A549 (cell line): ENCODE results near the gene CLIP1. TPM values are rescaled to one million over a fixed set of nuclear protein-coding genes. Genes with fewer than 3 reads are reported as not detected.

Experiments used
- ATAC-seq, 2 experiments: fragments of 200-7000 bp in 1 of 2; fragments of >200 bp in 1 of 2; cut with Nextera tagmentation in 1 of 2; cut with Tn5 transposase in 1 of 2; 3 replicates each; pipeline versions ENCODE4 v1.8.0 to v1.9.1; 2018 to 2020; ENCODE audit warnings: mild to moderate bottlenecking in 1 of 2, moderate library complexity in 1 of 2
- CTCF ChIA-PET: fragments of 300-600 bp; sonication (Branson Sonifier 250); formaldehyde crosslinking; extraction: SDS; loops from one replicate; lab custom pipeline; 2021; ENCODE audit warnings: antibody characterized with exemption, inconsistent platforms; lab: Yijun Ruan, JAX
- POLR2A ChIA-PET: fragments of 350-600 bp; formaldehyde crosslinking; extraction: SDS; loops from one replicate; lab custom pipeline; 2021; ENCODE audit warnings: antibody characterized with exemption, inconsistent platforms; lab: Yijun Ruan, JAX
- DNase-seq, 2 experiments: peaks; one replicate each; pipeline versions ENCODE4 v3.0.0 to v3.0.0-alpha.2; 2011 to 2016; ENCODE audit warnings: low read depth in 1 of 2, low spot score in 1 of 2
- FAIRE-seq: peaks from 2 replicates; lab custom pipeline; 2011; peaks lifted over from hg19 to GRCh38; lab: Jason Lieb, UNC
- H3K27ac ChIP-seq, 2 experiments: fragments of >200 bp; sonication (Bioruptor Twin); formaldehyde crosslinking; 3 replicates each; pipeline ENCODE4 v1.5.1; 2016 to 2017
- H3K4me1 ChIP-seq: fragments of >200 bp; sonication (Bioruptor Twin); formaldehyde crosslinking; 3 replicates; pipeline ENCODE4 v1.6.1; 2016
- H3K4me2 ChIP-seq: fragments of >200 bp; sonication (Bioruptor Twin); formaldehyde crosslinking; 3 replicates; pipeline ENCODE4 v1.6.1; 2016
- H3K4me3 ChIP-seq: fragments of >200 bp; sonication (Bioruptor Twin); formaldehyde crosslinking; 3 replicates; pipeline ENCODE4 v1.5.1; 2016
- H3K9me3 ChIP-seq: fragments of >200 bp; sonication (Bioruptor Twin); formaldehyde crosslinking; 3 replicates; pipeline ENCODE4 v1.6.1; 2016
- CBX2 ChIP-seq: fragments of 200-600 bp; sonication (generic); IDR thresholded peaks from 2 replicates; pipeline ENCODE4 v1.6.1; 2016; ENCODE audit warnings: low read depth, mild to moderate bottlenecking, borderline replicate concordance
- CEBPB ChIP-seq, 2 experiments: fragments of >200 bp in 1 of 2; sonication (Bioruptor Twin) in 1 of 2; formaldehyde crosslinking in 1 of 2; IDR thresholded peaks; 2 replicates each; pipeline ENCODE4 v1.6.1; 2012 to 2016
- CHD2 ChIP-seq: fragments of 150-350 bp; IDR thresholded peaks from 2 replicates; pipeline ENCODE4 v1.6.1; 2014; ENCODE audit warnings: low read length; ENCODE audit not compliant: partially characterized antibody
- CHD4 ChIP-seq: fragments of 200-600 bp; sonication (generic); IDR thresholded peaks from 2 replicates; pipeline ENCODE4 v1.6.1; 2016; ENCODE audit warnings: antibody characterized with exemption, mild to moderate bottlenecking, borderline replicate concordance
- CTCF ChIP-seq: fragments of >200 bp; sonication (Bioruptor Twin); formaldehyde crosslinking; IDR thresholded peaks from 3 replicates; pipeline ENCODE4 v1.5.1; 2016
- E2F6 ChIP-seq: IDR thresholded peaks from 2 replicates; pipeline ENCODE4 v1.6.1; 2012; ENCODE audit warnings: low read depth, borderline replicate concordance
- EHF ChIP-seq: fragments of 250-450 bp; sonication (Bioruptor Pico); IDR thresholded peaks from 2 replicates; pipeline ENCODE4 v1.5.0; 2020; ENCODE audit warnings: mild to moderate bottlenecking
- EP300 ChIP-seq, 2 experiments: fragments of >200 bp; sonication (Bioruptor Twin); formaldehyde crosslinking; IDR thresholded peaks; 2 replicates in 1 of 2; 3 replicates in 1 of 2; pipeline ENCODE4 v1.6.1; 2016 to 2017
- FOSB ChIP-seq: fragments of 250-450 bp; sonication (Bioruptor Pico); IDR thresholded peaks from 2 replicates; pipeline ENCODE4 v1.5.0; 2020; ENCODE audit warnings: mild to moderate bottlenecking, moderate library complexity
- FOSL2 ChIP-seq, 2 experiments: fragments of 450-650 bp in 1 of 2; fragments of >200 bp in 1 of 2; sonication (Bioruptor Twin) in 1 of 2; formaldehyde crosslinking; IDR thresholded peaks; 2 replicates each; pipeline versions ENCODE4 v1.5.0 to v1.6.1; 2016 to 2020; ENCODE audit warnings: mild to moderate bottlenecking in 1 of 2, moderate library complexity in 1 of 2
- HES2 ChIP-seq: fragments of >200 bp; sonication (Bioruptor Twin); formaldehyde crosslinking; IDR thresholded peaks from 2 replicates; pipeline ENCODE4 v1.6.1; 2016
- JUN ChIP-seq, 2 experiments: fragments of >200 bp; sonication (Bioruptor Twin); formaldehyde crosslinking; IDR thresholded peaks; 2 replicates in 1 of 2; 3 replicates in 1 of 2; pipeline ENCODE4 v1.6.1; 2016 to 2017
- KDM1A ChIP-seq: fragments of 200-600 bp; sonication (generic); IDR thresholded peaks from 2 replicates; pipeline ENCODE4 v1.6.1; 2016; ENCODE audit warnings: low read depth, mild to moderate bottlenecking
- KDM5A ChIP-seq: fragments of 200-600 bp; sonication (generic); IDR thresholded peaks from 2 replicates; pipeline ENCODE4 v1.6.1; 2016; ENCODE audit warnings: antibody characterized with exemption, mild to moderate bottlenecking
- MAFK ChIP-seq: fragments of 450-650 bp; IDR thresholded peaks from 2 replicates; pipeline ENCODE4 v1.6.1; 2014; ENCODE audit not compliant: partially characterized antibody
- MAX ChIP-seq: IDR thresholded peaks from 2 replicates; pipeline ENCODE4 v1.6.1; 2012
- MAZ ChIP-seq: fragments of 150-350 bp; IDR thresholded peaks from 2 replicates; pipeline ENCODE4 v1.6.1; 2014; ENCODE audit warnings: antibody characterized with exemption, low read depth, low read length, borderline replicate concordance
- MYC ChIP-seq: IDR thresholded peaks from 2 replicates; pipeline ENCODE4 v1.6.1; 2012; ENCODE audit warnings: mild to moderate bottlenecking, inconsistent platforms, low read length, improper control_type of control experiment, borderline replicate concordance
- NFE2L2 ChIP-seq: fragments of 150-350 bp; conservative IDR thresholded peaks from 2 replicates; pipeline ENCODE4 v1.6.1; 2014; ENCODE audit warnings: low read length
- PBX3 ChIP-seq: IDR thresholded peaks from 2 replicates; pipeline ENCODE4 v1.6.1; 2012
- RAD21 ChIP-seq, 2 experiments: fragments of >200 bp in 1 of 2; sonication (Bioruptor Twin) in 1 of 2; formaldehyde crosslinking in 1 of 2; IDR thresholded peaks in 1 of 2; conservative IDR thresholded peaks in 1 of 2; 2 replicates in 1 of 2; 3 replicates in 1 of 2; pipeline ENCODE4 v1.6.1; 2012 to 2018; ENCODE audit warnings: inconsistent platforms in 1 of 2
- SMC3 ChIP-seq: fragments of >200 bp; sonication (Bioruptor Twin); formaldehyde crosslinking; IDR thresholded peaks from 3 replicates; pipeline ENCODE4 v1.6.1; 2018; ENCODE audit warnings: inconsistent platforms
- TFCP2L1 ChIP-seq: fragments of 250-450 bp; sonication (Bioruptor Pico); IDR thresholded peaks from 2 replicates; pipeline ENCODE4 v1.5.0; 2021; ENCODE audit warnings: mild to moderate bottlenecking
- TP53 ChIP-seq: fragments of 250-450 bp; sonication (Bioruptor Pico); IDR thresholded peaks from 2 replicates; pipeline ENCODE4 v1.5.0; 2021; ENCODE audit warnings: mild to moderate bottlenecking, moderate library complexity
- WGBS: methylation state at CpG from one replicate; pipeline ENCODE4 v1.1.6; 2017; ENCODE audit errors: missing lambda C conversion rate; 5-methylcytosine and 5-hydroxymethylcytosine counted together
- polyA plus RNA-seq, 4 experiments: library from polyadenylated mRNA; depleted of rRNA in 3 of 4; stranded (reverse); fragments of >200 nt; fragmentation: RNase III in 1 of 4; extraction: RNeasy Plus Mini Kit Qiagen cat#74134 plus additional on column Dnase treatment in 1 of 4; gene quantifications; 2 replicates in 3 of 4; 3 replicates in 1 of 4; pipeline ENCODE4 v1.2.3, GENCODE V29; 2011 to 2017

CLIP1 gene
- polyA plus RNA-seq, 2 of the 4 experiments (the other 2 are of a cell fraction), result 43.0 to 133 TPM

- CTCF ChIA-PET, result interaction anchor here (0.5 to 9.4 kb wide), 43 partner anchors 8 to 354 kb away, joined by 3 to 162 read pairs (median 5); partner anchors contain the start of genes CLIP1, KNTC1, RSRC2 and ZCCHC8
- Histone ChIP-seq H3K4me1 (peaks cover 72% of the 10 kb centered on the region), H3K4me2 (peak overlapping the region; percentile 95), H3K27ac (peak overlapping the region; percentile 98), H3K4me3 (peak overlapping the region; percentile 39), H3K9me3 (no peaks in the 10 kb centered on the region)
- 2% methylated on average over 14 of the region's 14 CpGs for WGBS
- FAIRE-seq (no peak), ATAC-seq (peak; percentile 73 to 88), DNase-seq (peak; percentile 91 to 96)
- peak; percentile 77; the same call in 1 of the 2 replicates for TF ChIP-seq FOSB (CRISPR knock-in tag)
- TF ChIP-seq RAD21 (conservative IDR thresholded peaks at IDR 0.05 in 1 of 2, IDR thresholded peaks at IDR 0.05 in 1 of 2), result peak; percentile 95 to 97
- no peak for TF ChIP-seq MAZ
- peak; percentile 51 for TF ChIP-seq CHD2
- 0 out of 2 replicates have a peak, but pooled peaks have one; percentile 82 for TF ChIP-seq TP53 (CRISPR knock-in tag)
- TF ChIP-seq CEBPB (IDR thresholded peaks at IDR 0.05), result peak; percentile 88 to 93
- no peak for TF ChIP-seq CBX2
- TF ChIP-seq EHF, result peak; percentile 12; the same call in 1 of the 2 replicates
- TF ChIP-seq E2F6, result peak; percentile 38; the same call in 1 of the 2 replicates
- no peak for TF ChIP-seq KDM5A
- TF ChIP-seq KDM1A, result no peak
- TF ChIP-seq MYC, result peak; percentile 64; the same call in 1 of the 2 replicates
- TF ChIP-seq JUN (IDR thresholded peaks at IDR 0.05), result no peak; a peak in 2 of 5 replicates
- TF ChIP-seq MAX, result peak; percentile 51; the same call in 1 of the 2 replicates
- peak; percentile 62; the same call in 1 of the 2 replicates for TF ChIP-seq TFCP2L1 (CRISPR knock-in tag)
- peak; percentile 57 for TF ChIP-seq MAFK
- TF ChIP-seq EP300 (IDR thresholded peaks at IDR 0.05), result peak in 1 of 2 experiments; percentile 39; a peak in 2 of 5 replicates
- TF ChIP-seq FOSL2 (IDR thresholded peaks at IDR 0.05), result no peak
- peak; percentile 41 for TF ChIP-seq FOSL2 (CRISPR knock-in tag; IDR thresholded peaks at IDR 0.05)
- TF ChIP-seq PBX3, result 0 out of 2 replicates have a peak, but pooled peaks have one; percentile 6
- peak; percentile 73 for TF ChIP-seq NFE2L2
- TF ChIP-seq HES2, result 0 out of 2 replicates have a peak, but pooled peaks have one; percentile 26
- TF ChIP-seq SMC3, result peak; percentile 91
- peak; percentile 89 for TF ChIP-seq CTCF
- no peak for TF ChIP-seq CHD4
- POLR2A ChIA-PET, result interaction anchor here (0.6 to 2.5 kb wide), 15 partner anchors 14 to 270 kb away, joined by 3 to 55 read pairs (median 8); partner anchors contain the start of genes CLIP1, DIABLO, KNTC1 and RSRC2
These were observed 22.7 kb downstream of the CLIP1 start for GRCh38 chr12:122399592-122400373.
